ENCODE measurements around the gene TSC22D1.
A peak's percentile ranks its signal among the peaks of the same experiment; 100 is the strongest.

TSC22D1 gene

GRCh38 chr13:44440046-44440608, 136.0 kb downstream of the TSC22D1 start:
- in situ Hi-C loops (cut with HindIII; ENCODE audit: low pct_ligation_motif_present, low pct_unique_long_range_greater_than_20kb, low sequenced_read_pairs), result no loop called here
- no peak for DNase-seq

DNA sequence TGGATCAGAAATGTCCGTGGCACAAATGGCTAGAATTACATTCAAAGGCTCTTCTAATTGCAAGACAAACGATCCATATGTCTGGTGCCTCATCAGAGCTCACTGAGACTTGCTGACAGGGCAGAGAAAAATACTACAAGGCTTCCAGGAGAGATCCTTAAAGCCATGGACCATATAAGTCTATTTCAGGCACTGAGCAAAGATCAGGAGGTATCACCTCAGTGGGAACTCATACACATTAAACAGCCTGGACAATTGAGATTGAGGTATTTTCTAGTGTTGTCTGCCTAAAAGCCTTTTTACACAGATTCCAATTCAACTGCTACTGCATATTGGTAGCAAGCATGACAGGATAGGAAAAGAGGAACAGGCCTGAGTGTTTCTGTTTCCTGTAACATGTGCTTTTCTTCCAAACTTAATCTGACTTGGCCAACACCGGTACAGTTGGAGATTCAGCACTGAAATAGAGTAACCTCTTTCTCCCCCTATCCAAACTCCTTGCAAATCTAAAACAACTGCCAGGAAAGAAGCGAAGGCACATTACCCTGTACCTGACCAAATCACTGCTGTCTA, 136.6 kb downstream of the TSC22D1 start:
- DNase-seq, result no peak
- in situ Hi-C loops (cut with HindIII; ENCODE audit: low pct_ligation_motif_present, low pct_unique_long_range_greater_than_20kb, low sequenced_read_pairs), result no loop called here

GRCh38 chr13:44438234-44438579, 137.9 kb downstream of the TSC22D1 start:
- in situ Hi-C loops (cut with HindIII; ENCODE audit: low pct_ligation_motif_present, low pct_unique_long_range_greater_than_20kb, low sequenced_read_pairs), result no loop called here
- DNase-seq, result no peak

- in situ Hi-C loops (cut with HindIII; ENCODE audit: low pct_ligation_motif_present, low pct_unique_long_range_greater_than_20kb, low sequenced_read_pairs), result no loop called here
- DNase-seq, result peak; percentile 68
Measured at GRCh38 chr13:44437356-44438233, 138.5 kb downstream of the TSC22D1 start.

- in situ Hi-C loops (cut with HindIII; ENCODE audit: low pct_ligation_motif_present, low pct_unique_long_range_greater_than_20kb, low sequenced_read_pairs), result no loop called here
- DNase-seq, result peak; percentile 88
Measured at GRCh38 chr13:44436589-44437337, 139.4 kb downstream of the TSC22D1 start.

GRCh38 chr13:44435919-44436510, 140.1 kb downstream of the TSC22D1 start:
- DNase-seq, result no peak
- in situ Hi-C loops (cut with HindIII; ENCODE audit: low pct_ligation_motif_present, low pct_unique_long_range_greater_than_20kb, low sequenced_read_pairs), result no loop called here

DNA sequence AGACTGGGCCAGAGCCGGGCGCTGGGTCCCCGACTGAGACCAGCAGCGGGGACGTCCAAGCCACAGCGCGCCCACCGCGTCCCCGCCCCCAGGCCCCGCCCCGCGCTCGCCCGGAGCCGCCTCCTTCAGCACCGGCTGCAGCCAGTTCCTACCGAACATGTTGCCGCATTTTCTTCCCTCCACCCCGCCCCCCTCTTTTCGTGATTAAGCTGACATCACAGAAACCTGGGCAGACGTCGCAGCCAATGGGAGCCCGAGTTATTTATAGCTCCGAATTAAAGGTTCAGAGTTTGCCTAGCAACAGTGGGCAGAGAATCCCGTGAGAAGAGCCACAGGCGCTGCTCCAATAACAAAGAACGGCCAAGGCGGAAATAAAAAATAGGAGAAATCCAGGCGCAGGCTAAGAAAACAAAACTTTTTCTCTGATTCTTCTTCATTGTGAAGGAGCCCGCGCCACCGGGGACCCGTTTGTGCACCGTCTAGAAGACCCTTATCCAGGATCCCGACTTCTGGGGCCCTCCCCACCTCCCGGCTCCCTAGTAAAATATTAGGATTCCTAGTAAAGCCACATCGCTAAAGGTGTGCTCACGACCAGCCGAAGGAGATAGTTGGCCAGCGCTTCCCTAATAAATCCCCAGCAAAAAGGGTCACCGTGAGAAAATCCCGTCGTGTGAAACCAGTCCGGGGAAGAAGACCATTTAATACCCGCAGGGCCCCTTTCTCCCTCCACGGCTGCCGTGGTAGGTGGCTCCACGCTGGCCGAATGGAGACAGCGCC, 140.8 kb downstream of the TSC22D1 start:
- in situ Hi-C loops (cut with HindIII; ENCODE audit: low pct_ligation_motif_present, low pct_unique_long_range_greater_than_20kb, low sequenced_read_pairs), result no loop called here
- DNase-seq, result peak; percentile 96

GRCh38 chr13:44434766-44435141, 141.4 kb downstream of the TSC22D1 start:
- in situ Hi-C loops (cut with HindIII; ENCODE audit: low pct_ligation_motif_present, low pct_unique_long_range_greater_than_20kb, low sequenced_read_pairs), result no loop called here
- DNase-seq, result no peak

DNA sequence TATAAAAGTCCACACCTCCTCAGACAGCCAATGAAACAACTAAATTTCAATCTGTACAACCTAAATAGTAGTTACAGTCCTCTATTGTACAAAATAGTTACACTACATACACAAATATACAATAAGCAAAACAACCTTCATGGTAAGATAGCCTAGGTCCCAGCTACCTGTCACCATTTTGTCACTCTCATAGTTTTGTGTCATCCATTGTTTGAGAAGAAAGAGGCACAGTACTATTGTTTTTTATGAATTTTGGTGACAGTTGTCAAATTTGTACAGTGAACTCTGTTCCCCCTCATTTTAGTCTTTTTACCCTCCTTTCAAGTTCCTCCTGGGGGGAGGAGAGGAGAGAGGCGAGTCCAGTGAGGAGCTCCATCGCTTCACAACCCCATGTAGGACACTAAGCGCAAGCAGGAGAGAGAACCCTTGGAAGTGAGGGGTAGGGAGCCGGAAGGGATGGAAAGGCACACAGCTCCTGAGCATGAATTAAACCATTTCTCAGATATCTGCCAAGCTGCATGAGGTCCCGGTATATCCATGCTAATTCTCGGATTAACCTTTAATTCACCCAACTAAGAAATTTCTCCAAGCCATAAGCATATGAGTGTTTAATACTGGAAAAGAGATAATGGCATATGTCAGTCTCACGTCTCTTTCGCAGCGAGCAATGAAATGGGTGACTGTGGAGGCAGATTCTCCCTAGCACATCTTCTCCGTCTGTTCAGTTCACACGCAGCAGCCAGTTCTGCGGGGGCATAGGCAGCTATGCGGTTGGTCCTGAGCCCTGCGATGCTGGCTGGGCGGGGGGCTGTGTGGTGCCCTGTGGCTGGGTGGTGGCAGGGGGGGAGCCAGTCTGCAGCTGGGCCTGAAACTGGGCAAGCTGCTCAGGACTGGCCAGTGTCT, 142.0 kb downstream of the TSC22D1 start:
- in situ Hi-C loops (cut with HindIII; ENCODE audit: low pct_ligation_motif_present, low pct_unique_long_range_greater_than_20kb, low sequenced_read_pairs), result no loop called here

GRCh38 chr13:44432650-44433049, 143.5 kb downstream of the TSC22D1 start:
- no peak for DNase-seq
- in situ Hi-C loops (cut with HindIII; ENCODE audit: low pct_ligation_motif_present, low pct_unique_long_range_greater_than_20kb, low sequenced_read_pairs), result no loop called here

More for the DNA sequence above, 142.0 kb downstream of the TSC22D1 start:
- no peak for DNase-seq

DNA sequence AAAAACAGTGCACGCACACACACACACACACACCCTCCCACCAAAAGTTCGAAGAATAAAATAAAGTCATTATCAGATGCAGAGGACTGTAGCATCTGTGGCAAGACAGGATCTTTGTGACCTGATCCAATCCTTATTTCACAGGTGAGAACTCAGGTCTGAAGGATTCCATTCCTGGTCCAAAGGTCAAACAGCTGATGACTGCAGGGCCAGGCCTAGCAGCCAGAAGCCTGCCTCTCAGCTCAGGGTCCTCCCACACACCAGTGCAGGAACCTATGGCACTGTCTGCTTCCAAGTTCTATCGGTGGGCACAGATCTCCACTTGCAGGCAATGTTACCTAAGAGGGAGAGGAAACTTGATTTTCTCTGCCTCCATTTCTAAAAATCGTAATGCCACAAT, 145.0 kb downstream of the TSC22D1 start:
- DNase-seq, result no peak
- in situ Hi-C loops (cut with HindIII; ENCODE audit: low pct_ligation_motif_present, low pct_unique_long_range_greater_than_20kb, low sequenced_read_pairs), result no loop called here

DNA sequence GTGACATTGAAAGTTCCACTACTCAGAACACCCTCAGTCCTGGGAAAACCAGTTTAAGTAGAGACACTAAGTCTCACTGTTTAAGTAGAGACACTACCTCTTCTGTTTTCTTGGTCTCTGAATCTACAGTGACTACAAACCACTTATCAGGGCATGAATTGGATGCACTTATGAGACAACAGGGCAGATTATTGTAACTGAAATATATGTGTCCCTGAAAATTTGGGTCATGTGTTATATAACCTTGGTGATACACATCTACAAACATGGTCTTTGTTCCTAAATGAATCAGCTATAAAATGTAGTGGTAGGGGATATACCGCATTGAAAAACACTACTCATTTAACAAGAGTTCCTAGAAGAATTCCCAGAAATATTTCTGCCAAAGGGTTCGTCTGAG, 146.8 kb downstream of the TSC22D1 start:
- DNase-seq, result no peak
- in situ Hi-C loops (cut with HindIII; ENCODE audit: low pct_ligation_motif_present, low pct_unique_long_range_greater_than_20kb, low sequenced_read_pairs), result no loop called here

- DNase-seq, result no peak
- in situ Hi-C loops (cut with HindIII; ENCODE audit: low pct_ligation_motif_present, low pct_unique_long_range_greater_than_20kb, low sequenced_read_pairs), result no loop called here
Measured at GRCh38 chr13:44426461-44426860, 149.7 kb downstream of the TSC22D1 start.

DNA sequence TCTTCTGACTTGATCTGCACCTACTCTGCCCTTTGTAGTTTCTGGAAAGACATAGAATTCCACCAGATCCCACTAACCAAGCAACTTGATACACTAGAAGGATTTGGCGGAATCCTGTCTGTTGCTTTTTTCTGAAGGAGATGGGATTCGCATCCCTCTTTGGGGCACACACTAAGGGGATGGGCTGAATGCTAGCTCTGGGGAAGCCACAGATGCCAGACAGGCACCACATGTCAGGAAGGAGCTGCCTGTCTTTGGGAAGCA, 150.4 kb downstream of the TSC22D1 start:
- in situ Hi-C loops (cut with HindIII; ENCODE audit: low pct_ligation_motif_present, low pct_unique_long_range_greater_than_20kb, low sequenced_read_pairs), result no loop called here
- DNase-seq, result no peak

- no peak for DNase-seq
- in situ Hi-C loops (cut with HindIII; ENCODE audit: low pct_ligation_motif_present, low pct_unique_long_range_greater_than_20kb, low sequenced_read_pairs), result no loop called here
Measured at GRCh38 chr13:44425041-44425814, 150.9 kb downstream of the TSC22D1 start.

GRCh38 chr13:44423824-44424223, 152.3 kb downstream of the TSC22D1 start:
- no peak for DNase-seq
- in situ Hi-C loops (cut with HindIII; ENCODE audit: low pct_ligation_motif_present, low pct_unique_long_range_greater_than_20kb, low sequenced_read_pairs), result no loop called here
